ENCODE results near the gene EZH2.

EZH2 gene

DNA sequence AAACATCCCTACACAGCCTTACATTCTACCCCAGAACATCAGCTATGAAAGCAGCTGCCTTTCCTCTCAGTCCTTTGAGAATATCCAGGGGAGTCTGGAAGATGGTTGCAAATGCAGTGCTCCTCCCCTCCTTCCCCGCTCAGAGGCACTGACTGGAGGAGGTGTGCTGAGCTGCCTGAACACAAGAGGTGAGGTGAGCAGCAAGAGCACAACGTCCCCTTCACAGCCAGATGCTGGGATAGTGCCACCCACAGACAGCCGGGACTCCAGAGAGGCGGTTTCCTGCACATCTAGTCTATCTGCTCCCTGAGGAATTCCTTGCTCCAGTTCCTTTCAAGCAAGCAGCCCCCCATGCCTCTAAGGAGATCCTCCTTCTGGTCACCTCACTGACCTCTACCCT, 74.2 kb downstream of the EZH2 start:
- H3K14ac ChIP-seq (ENCODE audit: low read length), result no peak overlapping the region
- no peak overlapping the region for H4K12ac ChIP-seq (ENCODE audit: low read depth, low read length)
- H2BK5ac ChIP-seq (ENCODE audit: low read depth, low read length, poor library complexity), result no peak overlapping the region
- no peak overlapping the region for H2AFZ ChIP-seq (ENCODE audit: insufficient read depth, low read length, poor library complexity)
- no peak overlapping the region for H4K8ac ChIP-seq (ENCODE audit: low read depth, low read length)
- peaks cover 23 to 39% of the 10 kb centered on the region in 2 experiments for H3K36me3 ChIP-seq (ENCODE audit: control insufficient read depth in 1 of 2, insufficient read depth in 2 of 2, low read length in 2 of 2)
- H4K91ac ChIP-seq (ENCODE audit: low read depth, low read length), result no peak overlapping the region
- no peak overlapping the region for H2AK5ac ChIP-seq (ENCODE audit: low read length)
- no peak overlapping the region for H3K23ac ChIP-seq (ENCODE audit: low read length)
- no peak overlapping the region for H2BK120ac ChIP-seq (ENCODE audit: insufficient read depth, low read length, poor library complexity)
- H3K18ac ChIP-seq (ENCODE audit: low read length), result no peak overlapping the region
- no peak overlapping the region for H2BK12ac ChIP-seq (ENCODE audit: low read length)
- H3K27me3 ChIP-seq (ENCODE audit: insufficient read depth, low read length), result no peaks in the 10 kb centered on the region
- no peaks in the 10 kb centered on the region for H3K9me3 ChIP-seq (ENCODE audit: insufficient read depth, low read depth, low read length)
- no peak overlapping the region for H3K27ac ChIP-seq (ENCODE audit: low read depth, low read length)
- H3K79me2 ChIP-seq (ENCODE audit: control insufficient read depth, insufficient read depth, low read length, poor library complexity), result no peaks in the 10 kb centered on the region
- peaks cover 0 to 5% of the 10 kb centered on the region in 2 experiments for H3K4me1 ChIP-seq (ENCODE audit: control insufficient read depth in 1 of 2, insufficient read depth in 2 of 2, low read length in 2 of 2)
- H3K4me3 ChIP-seq (ENCODE audit: low read depth, low read length), result no peak overlapping the region
- WGBS (ENCODE audit: extremely low coverage, insufficient coverage, insufficient read length), result no CpG with 5 or more reads among the region's 4 CpGs
- DNase-seq, result no peak
- no peak overlapping the region for H3K4me2 ChIP-seq (ENCODE audit: low read length)
- H3K9ac ChIP-seq (ENCODE audit: low read length), result no peak overlapping the region
- H3K79me1 ChIP-seq (ENCODE audit: low read length), result no peaks in the 10 kb centered on the region
- no peak overlapping the region for H3K4ac ChIP-seq (ENCODE audit: low read depth, low read length)

DNA sequence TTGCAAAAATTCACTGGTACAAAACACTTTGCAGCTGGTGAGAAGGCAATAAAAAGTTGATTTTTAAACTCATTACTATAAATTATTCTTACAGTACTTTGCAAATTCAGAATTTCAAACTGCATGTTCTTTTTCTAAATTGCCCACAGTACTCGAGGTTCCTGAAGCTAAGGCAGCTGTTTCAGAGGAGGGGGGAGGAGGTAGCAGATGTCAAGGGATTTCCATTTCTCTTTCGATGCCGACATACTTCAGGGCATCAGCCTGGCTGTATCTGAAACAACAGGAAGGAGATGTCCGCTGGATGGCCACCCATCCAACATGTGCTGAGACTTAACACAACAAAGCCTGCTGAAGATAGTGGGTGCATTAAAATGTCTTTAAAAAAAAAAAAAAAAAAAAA, 76.7 kb downstream of the EZH2 start:
- H3K27me3 ChIP-seq (ENCODE audit: insufficient read depth, low read length), result no peaks in the 10 kb centered on the region
- no peak overlapping the region for H3K18ac ChIP-seq (ENCODE audit: low read length)
- no CpG with 5 or more reads among the region's 4 CpGs for WGBS (ENCODE audit: extremely low coverage, insufficient coverage, insufficient read length)
- no peaks in the 10 kb centered on the region for H3K79me1 ChIP-seq (ENCODE audit: low read length)
- no peak overlapping the region for H3K23ac ChIP-seq (ENCODE audit: low read length)
- no peak for DNase-seq
- no peak overlapping the region for H4K91ac ChIP-seq (ENCODE audit: low read depth, low read length)
- no peaks in the 10 kb centered on the region for H3K9me3 ChIP-seq (ENCODE audit: insufficient read depth, low read depth, low read length)
- H4K8ac ChIP-seq (ENCODE audit: low read depth, low read length), result no peak overlapping the region
- no peak overlapping the region for H3K9ac ChIP-seq (ENCODE audit: low read length)
- no peak overlapping the region for H2BK120ac ChIP-seq (ENCODE audit: insufficient read depth, low read length, poor library complexity)
- H2AFZ ChIP-seq (ENCODE audit: insufficient read depth, low read length, poor library complexity), result no peak overlapping the region
- H2BK5ac ChIP-seq (ENCODE audit: low read depth, low read length, poor library complexity), result no peak overlapping the region
- H3K27ac ChIP-seq (ENCODE audit: low read depth, low read length), result no peak overlapping the region
- H3K36me3 ChIP-seq (ENCODE audit: control insufficient read depth in 1 of 2, insufficient read depth in 2 of 2, low read length in 2 of 2), result peaks cover 20 to 41% of the 10 kb centered on the region in 2 experiments
- H3K4me2 ChIP-seq (ENCODE audit: low read length), result no peak overlapping the region
- H3K4ac ChIP-seq (ENCODE audit: low read depth, low read length), result no peak overlapping the region
- no peaks in the 10 kb centered on the region for H3K79me2 ChIP-seq (ENCODE audit: control insufficient read depth, insufficient read depth, low read length, poor library complexity)
- H3K4me3 ChIP-seq (ENCODE audit: low read depth, low read length), result no peak overlapping the region
- no peak overlapping the region for H2BK12ac ChIP-seq (ENCODE audit: low read length)
- no peak overlapping the region for H2AK5ac ChIP-seq (ENCODE audit: low read length)
- H4K12ac ChIP-seq (ENCODE audit: low read depth, low read length), result no peak overlapping the region
- H3K14ac ChIP-seq (ENCODE audit: low read length), result no peak overlapping the region
- H3K4me1 ChIP-seq (ENCODE audit: control insufficient read depth in 1 of 2, insufficient read depth in 2 of 2, low read length in 2 of 2), result peaks cover 0 to 5% of the 10 kb centered on the region in 2 experiments

DNA sequence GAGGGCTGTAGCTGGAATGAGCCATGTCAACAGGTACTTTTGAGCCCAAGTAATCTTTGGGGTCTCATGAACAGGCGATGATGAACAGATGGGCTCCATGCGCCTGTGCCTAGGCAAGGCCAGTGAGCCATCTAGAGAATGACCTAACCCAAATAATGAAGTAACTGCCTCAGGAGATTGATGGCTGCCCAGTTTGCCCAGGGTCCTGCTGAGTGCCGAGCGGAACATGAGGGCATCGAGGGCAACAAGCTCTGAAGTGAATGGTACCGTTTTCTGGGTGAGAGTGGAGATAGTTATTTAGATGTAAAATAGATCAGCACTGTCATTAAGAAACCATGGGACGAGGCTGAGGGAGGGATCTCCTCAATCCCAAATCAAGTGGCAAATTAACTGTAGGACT, 77.9 kb downstream of the EZH2 start:
- H4K12ac ChIP-seq (ENCODE audit: low read depth, low read length), result no peak overlapping the region
- H2BK12ac ChIP-seq (ENCODE audit: low read length), result no peak overlapping the region
- no peak overlapping the region for H3K23ac ChIP-seq (ENCODE audit: low read length)
- no peak overlapping the region for H3K4ac ChIP-seq (ENCODE audit: low read depth, low read length)
- no peak overlapping the region for H3K4me3 ChIP-seq (ENCODE audit: low read depth, low read length)
- no peak overlapping the region for H3K4me2 ChIP-seq (ENCODE audit: low read length)
- DNase-seq, result no peak
- H4K8ac ChIP-seq (ENCODE audit: low read depth, low read length), result no peak overlapping the region
- no peaks in the 10 kb centered on the region for H3K27me3 ChIP-seq (ENCODE audit: insufficient read depth, low read length)
- H3K79me1 ChIP-seq (ENCODE audit: low read length), result no peaks in the 10 kb centered on the region
- H3K27ac ChIP-seq (ENCODE audit: low read depth, low read length), result no peak overlapping the region
- H3K9ac ChIP-seq (ENCODE audit: low read length), result no peak overlapping the region
- H2AFZ ChIP-seq (ENCODE audit: insufficient read depth, low read length, poor library complexity), result no peak overlapping the region
- H2BK120ac ChIP-seq (ENCODE audit: insufficient read depth, low read length, poor library complexity), result no peak overlapping the region
- H4K91ac ChIP-seq (ENCODE audit: low read depth, low read length), result no peak overlapping the region
- no peak overlapping the region for H3K14ac ChIP-seq (ENCODE audit: low read length)
- H2BK5ac ChIP-seq (ENCODE audit: low read depth, low read length, poor library complexity), result no peak overlapping the region
- no CpG with 5 or more reads among the region's 7 CpGs for WGBS (ENCODE audit: extremely low coverage, insufficient coverage, insufficient read length)
- peaks cover 0 to 5% of the 10 kb centered on the region in 2 experiments for H3K4me1 ChIP-seq (ENCODE audit: control insufficient read depth in 1 of 2, insufficient read depth in 2 of 2, low read length in 2 of 2)
- H3K18ac ChIP-seq (ENCODE audit: low read length), result no peak overlapping the region
- H3K9me3 ChIP-seq (ENCODE audit: insufficient read depth, low read depth, low read length), result no peaks in the 10 kb centered on the region
- no peaks in the 10 kb centered on the region for H3K79me2 ChIP-seq (ENCODE audit: control insufficient read depth, insufficient read depth, low read length, poor library complexity)
- no peak overlapping the region for H2AK5ac ChIP-seq (ENCODE audit: low read length)
- H3K36me3 ChIP-seq (ENCODE audit: control insufficient read depth in 1 of 2, insufficient read depth in 2 of 2, low read length in 2 of 2), result peaks cover 30 to 52% of the 10 kb centered on the region in 2 experiments

DNA sequence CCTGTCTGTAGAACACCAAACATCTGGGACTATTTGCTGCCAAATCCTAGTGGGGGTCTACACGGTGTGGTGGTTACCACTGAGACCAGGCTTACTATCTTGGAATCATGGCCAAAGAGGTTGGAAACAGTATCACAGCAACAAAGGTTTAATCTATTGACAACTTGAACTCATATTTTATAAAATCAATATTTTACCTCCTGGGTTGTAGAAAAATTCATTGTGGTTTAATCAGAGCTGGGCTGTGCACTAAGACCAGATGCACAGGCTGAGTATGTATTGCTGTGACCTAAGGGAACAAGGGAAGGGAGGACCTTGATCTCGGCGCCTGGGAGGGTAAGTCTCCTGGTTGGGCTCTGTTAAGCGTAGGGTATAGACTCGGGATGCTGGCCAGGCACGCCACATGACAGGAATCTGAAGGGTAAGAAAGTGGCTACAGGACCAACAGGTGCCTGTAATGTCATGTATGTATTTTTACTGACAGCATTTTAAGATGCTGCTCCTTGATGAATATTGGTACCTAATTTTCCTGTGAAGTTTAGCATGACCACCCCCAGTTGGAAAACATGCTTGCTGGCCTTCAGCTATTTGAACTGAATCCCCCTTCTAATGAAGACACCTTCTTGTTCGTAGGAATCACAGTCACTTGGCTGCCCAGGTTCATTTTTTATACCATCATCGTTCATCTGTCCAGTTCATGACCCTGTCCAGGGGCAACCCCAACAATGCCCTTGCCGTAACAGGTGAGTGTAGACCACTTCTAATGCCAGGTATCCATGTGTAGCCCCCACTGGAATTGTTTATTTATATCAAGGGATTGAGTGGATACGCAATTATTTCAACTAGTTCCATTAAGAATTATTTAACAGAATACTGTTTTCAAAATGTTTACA, 79.5 kb downstream of the EZH2 start:
- Histone ChIP-seq H3K4ac (ENCODE audit: low read depth, low read length) (no peak overlapping the region), H3K27me3 (ENCODE audit: insufficient read depth, low read length) (no peaks in the 10 kb centered on the region), H3K9me3 (ENCODE audit: insufficient read depth, low read depth, low read length) (no peaks in the 10 kb centered on the region), H3K4me1 (ENCODE audit: control insufficient read depth in 1 of 2, insufficient read depth in 2 of 2, low read length in 2 of 2) (no peaks in the 10 kb centered on the region), H3K79me2 (ENCODE audit: control insufficient read depth, insufficient read depth, low read length, poor library complexity) (no peaks in the 10 kb centered on the region), H3K23ac (ENCODE audit: low read length) (no peak overlapping the region), H3K9ac (ENCODE audit: low read length) (no peak overlapping the region), H2BK12ac (ENCODE audit: low read length) (no peak overlapping the region), H3K79me1 (ENCODE audit: low read length) (no peaks in the 10 kb centered on the region), H2AFZ (ENCODE audit: insufficient read depth, low read length, poor library complexity) (no peak overlapping the region), H3K18ac (ENCODE audit: low read length) (no peak overlapping the region), H4K91ac (ENCODE audit: low read depth, low read length) (no peak overlapping the region), H4K8ac (ENCODE audit: low read depth, low read length) (no peak overlapping the region), H2BK120ac (ENCODE audit: insufficient read depth, low read length, poor library complexity) (no peak overlapping the region), H3K4me3 (ENCODE audit: low read depth, low read length) (no peak overlapping the region), H2AK5ac (ENCODE audit: low read length) (no peak overlapping the region), H3K14ac (ENCODE audit: low read length) (no peak overlapping the region), H4K12ac (ENCODE audit: low read depth, low read length) (no peak overlapping the region), H2BK5ac (ENCODE audit: low read depth, low read length, poor library complexity) (no peak overlapping the region), H3K36me3 (ENCODE audit: control insufficient read depth in 1 of 2, insufficient read depth in 2 of 2, low read length in 2 of 2) (peaks cover 37 to 61% of the 10 kb centered on the region in 2 experiments), H3K4me2 (ENCODE audit: low read length) (no peak overlapping the region), H3K27ac (ENCODE audit: low read depth, low read length) (no peak overlapping the region)
- WGBS (ENCODE audit: extremely low coverage, insufficient coverage, insufficient read length), result no CpG with 5 or more reads among the region's 10 CpGs
- DNase-seq, result no peak
